Testis (tissue), 3 donors: ENCODE measurements around the gene CFDP1. TPM values are rescaled to one million over a fixed set of nuclear protein-coding genes. Genes with fewer than 3 reads are reported as not detected.
"Not testable (repeated sequence)": the region's sequence is repeated elsewhere in the genome, so short reads cannot be mapped to it uniquely, and the experiment has no call there.

Experiments
- DNase-seq: peaks from one replicate; pipeline ENCODE4 v3.0.0-alpha.2; 2019
- H3K27ac ChIP-seq, 2 donors: fragments of 200-600 bp; sonication (generic); one replicate each; pipeline ENCODE4 v1.5.1; 2019
- H3K27me3 ChIP-seq: fragments of 200-600 bp; sonication (generic); one replicate; pipeline ENCODE4 v1.5.1; 2019
- H3K36me3 ChIP-seq: fragments of 200-600 bp; sonication (generic); one replicate; pipeline ENCODE4 v1.5.1; 2017; ENCODE audit warnings: low read depth; ENCODE audit errors: missing control alignments
- H3K4me1 ChIP-seq: fragments of 200-600 bp; sonication (generic); one replicate; pipeline ENCODE4 v1.5.1; 2019
- H3K4me3 ChIP-seq, 2 donors: fragments of 200-600 bp; sonication (generic); one replicate each; pipeline ENCODE4 v1.5.1; 2017 to 2019
- H3K9me3 ChIP-seq: fragments of 200-600 bp; sonication (generic); one replicate; pipeline ENCODE4 v1.5.1; 2017
- CTCF ChIP-seq, 3 experiments: fragments of 450-650 bp in 2 of 3; fragments of 200-600 bp in 1 of 3; sonication (generic) in 1 of 3; IDR thresholded peaks; one replicate each; pipeline ENCODE4 v1.5.1; 2016 to 2019; ENCODE audit warnings: antibody characterized with exemption in 3 of 3, mild to moderate bottlenecking in 2 of 3, moderate library complexity in 1 of 3
- POLR2A ChIP-seq: fragments of 450-650 bp; IDR thresholded peaks from one replicate; pipeline ENCODE4 v1.6.1; 2017; ENCODE audit warnings: antibody characterized with exemption, mild to moderate bottlenecking, moderate library complexity
- WGBS, 2 donors: methylation state at CpG; one replicate each; pipeline ENCODE4 v1.1.5; 2018; 5-methylcytosine and 5-hydroxymethylcytosine counted together
- intact Hi-C: fragments of 100-400 bp; cut with DNase I; formaldehyde crosslinking; loops from one replicate; pipeline ENCODE4 v1.15.1; 2023; ENCODE audit warnings: low total_unique reads
- polyA plus RNA-seq: library from polyadenylated mRNA; stranded (reverse); fragments of 350-450 nt; fragmentation: Illumina TruSeq; extraction: RNeasy Lipid Tissue Mini Kit (QIAGEN cat#74804); gene quantifications from one replicate; pipeline ENCODE4 v1.2.3, GENCODE V29; 2014; ENCODE audit warnings: low read depth, low replicate concordance; ENCODE audit not compliant: insufficient read depth
- total RNA-seq, 2 donors: library from RNA; depleted of rRNA; stranded (reverse); fragments of >200 nt; gene quantifications; one replicate each; pipeline ENCODE4 v1.2.3, GENCODE V29; 2016

CFDP1 gene
- total and polyA plus RNA-seq, 3 donors from 2014 or later = 111 to 133 (median 127) TPM

GRCh38 chr16:75282466-75283281 lies 150.6 kb downstream of the CFDP1 start:
- H3K9me3 ChIP-seq = no peaks in the 10 kb centered on the region

GRCh38 chr16:75281826-75282225 lies 151.5 kb downstream of the CFDP1 start:
- WGBS, 2 donors = 74 to 82% methylated on average over 6 of the region's 6 CpGs
- intact Hi-C loops = no loop called here
- Histone ChIP-seq H3K27ac (no peak overlapping the region), H3K27me3 (no peaks in the 10 kb centered on the region), H3K4me3 (no peak overlapping the region), H3K9me3 (no peaks in the 10 kb centered on the region), H3K4me1 (peaks cover 6% of the 10 kb centered on the region), H3K36me3 (no peaks in the 10 kb centered on the region)
- DNase-seq = no peak
- TF ChIP-seq POLR2A = no peak
- TF ChIP-seq CTCF (IDR thresholded peaks at IDR 0.05) = no peak

More at GRCh38 chr16:75282466-75283281, 150.6 kb downstream of the CFDP1 start:
- no peaks in the 10 kb centered on the region for H3K36me3 ChIP-seq
- 90 to 92% methylated on average over 10 to 11 of the region's 11 CpGs for WGBS, 2 donors
- intact Hi-C loops = no loop called here
- DNase-seq = no peak
- no peak overlapping the region for H3K27ac ChIP-seq
- H3K27me3 ChIP-seq = no peaks in the 10 kb centered on the region
- H3K4me1 ChIP-seq = peaks cover 12% of the 10 kb centered on the region
- TF ChIP-seq POLR2A (no peak), CTCF (IDR thresholded peaks at IDR 0.05) (no peak)
- no peak overlapping the region for H3K4me3 ChIP-seq

- 94 to 97% methylated on average over 2 of the region's 2 CpGs for WGBS, 2 donors
- H3K4me3 ChIP-seq, H3K36me3 ChIP-seq, H3K27me3 ChIP-seq, H3K9me3 ChIP-seq, DNase-seq, H3K4me1 ChIP-seq, intact Hi-C loops, H3K27ac ChIP-seq: not testable (repeated sequence)
These were observed 152.3 kb downstream of the CFDP1 start for GRCh38 chr16:75281009-75281408.

GRCh38 chr16:75280331-75280804 lies 152.9 kb downstream of the CFDP1 start:
- H3K4me3 ChIP-seq = no peak overlapping the region
- WGBS, 2 donors = 83 to 92% methylated on average over 8 of the region's 8 CpGs
- H3K27ac ChIP-seq = no peak overlapping the region
- H3K4me1 ChIP-seq = peaks cover 2% of the 10 kb centered on the region
- H3K36me3 ChIP-seq = no peaks in the 10 kb centered on the region
- no peaks in the 10 kb centered on the region for H3K9me3 ChIP-seq
- intact Hi-C loops = no loop called here
- no peaks in the 10 kb centered on the region for H3K27me3 ChIP-seq
- no peak for TF ChIP-seq CTCF (IDR thresholded peaks at IDR 0.05)
- no peak for TF ChIP-seq POLR2A
- DNase-seq = no peak

- DNase-seq = no peak
- no peak overlapping the region for H3K27ac ChIP-seq
- no peaks in the 10 kb centered on the region for H3K9me3 ChIP-seq
- intact Hi-C loops = no loop called here
- TF ChIP-seq POLR2A (no peak), CTCF (IDR thresholded peaks at IDR 0.05) (no peak)
- no peaks in the 10 kb centered on the region for H3K36me3 ChIP-seq
- H3K4me1 ChIP-seq = peaks cover 2% of the 10 kb centered on the region
- H3K4me3 ChIP-seq = no peak overlapping the region
- WGBS, 2 donors = 49 to 62% methylated on average over 10 of the region's 10 CpGs
- H3K27me3 ChIP-seq = no peaks in the 10 kb centered on the region
These were observed 154.0 kb downstream of the CFDP1 start for GRCh38 chr16:75279305-75279704.
